Activated CD4-positive, alpha-beta T cell treated with anti-CD3 and anti-CD28 coated beads for 48 hours (primary cell): ENCODE results near the gene DOK5.
"Not testable (repeated sequence)": the region's sequence is repeated elsewhere in the genome, so short reads cannot be mapped to it uniquely, and the experiment has no call there.

Experiments used
- DNase-seq: peaks from one replicate; pipeline ENCODE4 v3.0.0-alpha.2; 2020

The DOK5 gene

GRCh38 chr20:54473340-54473739 lies 2.1 kb upstream of the DOK5 start:
- no peak for DNase-seq

GRCh38 chr20:54474046-54474445 lies 1.3 kb upstream of the DOK5 start:
- no peak for DNase-seq

GRCh38 chr20:54474866-54475265 lies 527 bp upstream of the DOK5 start:
- no peak for DNase-seq

GRCh38 chr20:54476169-54477009 lies 996 bp downstream of the DOK5 start:
- no peak for DNase-seq

- no peak for DNase-seq
Measured at GRCh38 chr20:54477191-54477955, 2.0 kb downstream of the DOK5 start.

- DNase-seq, result no peak
Measured at GRCh38 chr20:54479138-54479906, 3.9 kb downstream of the DOK5 start.

GRCh38 chr20:54479937-54480336 lies 4.5 kb downstream of the DOK5 start:
- not testable (repeated sequence) for DNase-seq

- DNase-seq, result no peak
Measured at GRCh38 chr20:54481442-54481841, 6.0 kb downstream of the DOK5 start.

- no peak for DNase-seq
Measured at GRCh38 chr20:54485631-54486030, 10.2 kb downstream of the DOK5 start.

- no peak for DNase-seq
Measured at GRCh38 chr20:54486585-54486984, 11.2 kb downstream of the DOK5 start.

- no peak for DNase-seq
Measured at GRCh38 chr20:54488442-54488841, 13.0 kb downstream of the DOK5 start.

GRCh38 chr20:54491506-54491905 lies 16.1 kb downstream of the DOK5 start:
- DNase-seq, result no peak

- DNase-seq, result no peak
Measured at GRCh38 chr20:54494303-54495006, 19.1 kb downstream of the DOK5 start.

GRCh38 chr20:54497931-54498718 lies 22.7 kb downstream of the DOK5 start:
- DNase-seq, result no peak

- no peak for DNase-seq
Measured at GRCh38 chr20:54499111-54499510, 23.7 kb downstream of the DOK5 start.

- DNase-seq, result no peak
Measured at GRCh38 chr20:54502179-54502578, 26.8 kb downstream of the DOK5 start.

GRCh38 chr20:54506643-54507042 lies 31.2 kb downstream of the DOK5 start:
- no peak for DNase-seq

- no peak for DNase-seq
Measured at GRCh38 chr20:54510541-54511129, 35.2 kb downstream of the DOK5 start.

- no peak for DNase-seq
Measured at GRCh38 chr20:54512694-54513093, 37.3 kb downstream of the DOK5 start.

- DNase-seq, result no peak
Measured at GRCh38 chr20:54514028-54514607, 38.7 kb downstream of the DOK5 start.
